ENCODE measurements around the gene TBXA2R. TPM values are rescaled to one million over a fixed set of nuclear protein-coding genes. Genes with fewer than 3 reads are reported as not detected.

The TBXA2R gene
- total and polyA plus RNA-seq, 2 of the 4 experiments (the other 2 are of a cell fraction) = 0.36 to 2.3 TPM

- Histone ChIP-seq H3K4me1 (ENCODE audit: control insufficient read depth, insufficient read depth, low read length) (no peaks in the 10 kb centered on the region), H3K9me1 (ENCODE audit: insufficient read depth, low read length) (0 out of 2 replicates have a peak, but pooled peaks cover 3% of the 10 kb centered on the region), H2BK5ac (ENCODE audit: low read depth, low read length, poor library complexity, severe bottlenecking) (no peak overlapping the region), H2AFZ (replicated peaks; ENCODE audit: low read length, poor library complexity) (no peak overlapping the region), H2BK120ac (ENCODE audit: low read depth, low read length) (no peak overlapping the region), H4K20me1 (ENCODE audit: insufficient read depth, low read length) (no peaks in the 10 kb centered on the region), H2BK15ac (ENCODE audit: low read depth, low read length) (no peak overlapping the region), H4K91ac (ENCODE audit: insufficient read depth, low read depth, low read length) (no peak overlapping the region; the same call in 1 of the 2 replicates), H3K27me3 (ENCODE audit: control insufficient read depth, insufficient read depth, low read length) (no peaks in the 10 kb centered on the region), H3K4me3 (ENCODE audit: insufficient read depth, low read depth, low read length) (no peak overlapping the region), H3K23ac (ENCODE audit: low read depth, low read length) (no peak overlapping the region), H4K8ac (ENCODE audit: low read depth in 2 of 2, low read length in 2 of 2) (no peak overlapping the region), H4K5ac (ENCODE audit: low read depth, low read length) (no peak overlapping the region), H3K4ac (ENCODE audit: low read depth, low read length) (no peak overlapping the region), H3K18ac (ENCODE audit: low read depth, low read length) (no peak overlapping the region), H2AK9ac (replicated peaks; ENCODE audit: low read depth, low read length, poor library complexity) (peak overlapping the region; percentile 37), H3K14ac (replicated peaks; ENCODE audit: low read depth, low read length) (no peak overlapping the region), H3K36me3 (ENCODE audit: control insufficient read depth, insufficient read depth, low read length) (no peaks in the 10 kb centered on the region), H2BK20ac (ENCODE audit: low read depth, low read length) (no peak overlapping the region), H3K27ac (ENCODE audit: insufficient read depth, low read length) (no peak overlapping the region), H3K56ac (ENCODE audit: extremely low read depth, insufficient read depth, low read length) (no peak overlapping the region), H3K9ac (ENCODE audit: low read depth, low read length) (no peak overlapping the region), H3K79me1 (ENCODE audit: low read depth in 1 of 2, low read length in 2 of 2) (no peaks in the 10 kb centered on the region), H2AK5ac (ENCODE audit: low read depth, low read length) (peak overlapping the region; percentile 16; the same call in 1 of the 2 replicates), H3K9me3 (ENCODE audit: control insufficient read depth, insufficient read depth, low read length) (no peaks in the 10 kb centered on the region), H3K4me2 (ENCODE audit: low read depth, low read length) (no peak overlapping the region)
- 85% methylated on average over 16 of the region's 19 CpGs; no CpG with 5 or more reads in 1 of the 2 experiments for WGBS, 2 experiments (ENCODE audit: extremely low coverage in 2 of 2, insufficient read length in 1 of 2)
- dilution Hi-C loops (cut with HindIII; ENCODE audit: low sequenced_read_pairs, unreplicated experiment) = no loop called here
- peak; percentile 28 for DNase-seq
- TF ChIP-seq RCOR1 (IDR thresholded peaks at IDR 0.05; ENCODE audit: insufficient replicate concordance, low read length) (no peak), SMC3 (IDR thresholded peaks at IDR 0.05; ENCODE audit: low read depth, low read length) (no peak), BHLHE40 (IDR thresholded peaks at IDR 0.05; ENCODE audit: low read depth, low read length) (no peak), MXI1 (IDR thresholded peaks at IDR 0.05; ENCODE audit: borderline replicate concordance, low read depth, low read length) (no peak), MAZ (IDR thresholded peaks at IDR 0.05; ENCODE audit: borderline replicate concordance, low read depth, low read length) (no peak), CHD1 (IDR thresholded peaks at IDR 0.05; ENCODE audit: low read depth, low read length) (no peak), POLR2A (IDR thresholded peaks at IDR 0.05; ENCODE audit: low read depth, low read length) (no peak), NFE2L2 (IDR thresholded peaks at IDR 0.05; ENCODE audit: low read depth, low read length) (no peak), FOS (IDR thresholded peaks at IDR 0.05; ENCODE audit: low read depth, low read length) (no peak)
- TF ChIP-seq, protein P1, sequence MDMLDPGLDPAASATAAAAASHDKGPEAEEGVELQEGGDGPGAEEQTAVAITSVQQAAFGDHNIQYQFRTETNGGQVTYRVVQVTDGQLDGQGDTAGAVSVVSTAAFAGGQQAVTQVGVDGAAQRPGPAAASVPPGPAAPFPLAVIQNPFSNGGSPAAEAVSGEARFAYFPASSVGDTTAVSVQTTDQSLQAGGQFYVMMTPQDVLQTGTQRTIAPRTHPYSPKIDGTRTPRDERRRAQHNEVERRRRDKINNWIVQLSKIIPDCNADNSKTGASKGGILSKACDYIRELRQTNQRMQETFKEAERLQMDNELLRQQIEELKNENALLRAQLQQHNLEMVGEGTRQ (IDR thresholded peaks at IDR 0.05; ENCODE audit: low read depth, low read length) = no peak
- TF ChIP-seq, protein P2, sequence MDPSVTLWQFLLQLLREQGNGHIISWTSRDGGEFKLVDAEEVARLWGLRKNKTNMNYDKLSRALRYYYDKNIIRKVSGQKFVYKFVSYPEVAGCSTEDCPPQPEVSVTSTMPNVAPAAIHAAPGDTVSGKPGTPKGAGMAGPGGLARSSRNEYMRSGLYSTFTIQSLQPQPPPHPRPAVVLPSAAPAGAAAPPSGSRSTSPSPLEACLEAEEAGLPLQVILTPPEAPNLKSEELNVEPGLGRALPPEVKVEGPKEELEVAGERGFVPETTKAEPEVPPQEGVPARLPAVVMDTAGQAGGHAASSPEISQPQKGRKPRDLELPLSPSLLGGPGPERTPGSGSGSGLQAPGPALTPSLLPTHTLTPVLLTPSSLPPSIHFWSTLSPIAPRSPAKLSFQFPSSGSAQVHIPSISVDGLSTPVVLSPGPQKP (IDR thresholded peaks at IDR 0.05; ENCODE audit: borderline replicate concordance, low read depth, low read length) = no peak
- no TSS peak for BruUV-seq (replicated peaks)
- in situ Hi-C loops (cut with MboI; ENCODE audit: low sequenced_read_pairs) = no loop called here
- intact Hi-C loops (cut with micrococcal nuclease) = no loop called here
- ChIA-PET CTCF (interaction anchor here (0.6 kb wide), 1 partner anchor 605 kb away, joined by 4 read pairs; no protein-coding TSS in a partner anchor), POLR2A (ENCODE audit: unreplicated experiment) (no interaction called here)
- ATAC-seq (ENCODE audit: low read depth) = no peak
Observed at GRCh38 chr19:3565139-3565538, 41.5 kb downstream of the TBXA2R start.
